Right kidney (tissue), 1 donor: ENCODE results near the gene KBTBD7.
"Not testable (repeated sequence)": the region's sequence is repeated elsewhere in the genome, so short reads cannot be mapped to it uniquely, and the experiment has no call there.

ENCODE experiments used
- DNase-seq: peaks from one replicate; pipeline ENCODE4 v3.0.0-alpha.2; 2016

KBTBD7 gene

GRCh38 chr13:41199079-41199478 lies 4.7 kb upstream of the KBTBD7 start:
- no peak for DNase-seq

DNA sequence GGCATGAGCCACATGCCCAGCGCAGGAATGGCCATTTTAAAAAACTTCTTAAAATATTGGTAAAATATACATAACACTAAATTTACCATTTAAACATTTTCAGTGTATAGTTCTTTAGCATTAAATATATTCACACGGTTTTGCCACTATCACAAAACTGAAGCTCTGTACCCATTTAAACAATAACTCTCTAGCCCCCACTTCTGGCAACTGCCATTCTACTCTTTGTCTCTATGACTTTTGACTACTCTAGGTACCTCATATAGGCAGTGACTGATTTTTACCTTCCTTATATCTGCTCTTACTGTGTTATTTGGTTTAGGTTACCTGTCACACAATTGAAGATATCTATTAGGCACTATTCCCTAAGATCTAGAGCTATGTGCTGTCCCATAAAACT lies 2.3 kb upstream of the KBTBD7 start:
- DNase-seq: no peak

DNA sequence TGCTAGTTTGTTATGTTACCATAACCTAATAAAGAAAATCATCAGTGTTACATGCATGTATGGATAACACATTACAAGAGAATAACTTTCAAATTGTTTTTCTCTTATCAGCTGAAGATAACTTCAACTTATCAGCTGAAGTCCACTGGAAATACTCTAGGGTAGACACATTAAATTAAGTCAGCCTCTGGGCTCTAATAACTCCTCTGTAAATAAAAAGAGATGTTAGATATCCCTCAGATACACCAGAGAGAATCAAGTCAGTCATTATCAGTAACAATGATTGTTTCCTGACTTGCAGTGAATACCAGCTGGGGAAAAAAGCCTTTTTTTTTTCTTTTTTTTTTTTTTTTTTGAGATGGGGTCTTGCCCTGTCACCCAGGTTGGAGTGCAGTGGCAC lies 1.6 kb upstream of the KBTBD7 start:
- no peak for DNase-seq

- DNase-seq: no peak
These were observed 900 bp downstream of the KBTBD7 start for GRCh38 chr13:41193469-41193868.

DNA sequence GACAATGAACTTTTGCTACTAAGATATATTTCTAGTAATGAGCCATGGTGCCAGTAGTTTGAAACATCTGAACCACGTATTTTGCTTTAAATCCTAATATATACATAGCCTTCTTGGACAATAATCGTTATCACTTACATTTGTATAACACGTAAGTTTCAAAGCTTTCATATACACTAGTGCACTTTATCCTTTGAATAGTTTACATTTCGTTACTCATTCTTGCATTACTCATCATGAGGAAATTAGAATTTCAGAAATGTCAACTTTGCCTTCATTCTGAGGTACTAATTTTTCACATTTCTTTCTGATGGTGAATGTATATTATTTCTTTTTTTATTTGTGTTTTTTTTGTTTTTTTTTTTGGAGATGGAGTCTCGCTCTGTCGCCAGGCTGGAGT lies 5.8 kb downstream of the KBTBD7 start:
- DNase-seq: no peak

DNA sequence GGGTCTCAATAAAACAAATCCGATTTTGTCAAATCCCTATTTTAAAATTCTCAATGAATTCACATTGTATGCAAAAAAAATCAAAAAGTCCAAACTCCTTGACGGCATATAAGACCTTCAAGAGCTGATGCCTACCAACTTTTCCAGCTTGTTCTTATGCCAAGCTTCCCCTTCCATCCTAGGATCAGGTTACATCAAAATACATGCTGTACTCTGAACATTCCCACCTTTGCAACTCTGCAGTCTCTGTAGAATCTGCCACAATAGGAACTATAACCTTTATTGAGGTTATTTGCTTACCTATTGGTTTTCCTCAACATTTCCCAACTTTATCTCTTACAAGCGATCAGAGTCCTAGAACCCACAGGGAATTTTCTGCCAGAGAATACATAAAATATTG lies 7.9 kb downstream of the KBTBD7 start:
- no peak for DNase-seq

- DNase-seq: no peak
These were observed 12.1 kb downstream of the KBTBD7 start for GRCh38 chr13:41182231-41182630.

DNA sequence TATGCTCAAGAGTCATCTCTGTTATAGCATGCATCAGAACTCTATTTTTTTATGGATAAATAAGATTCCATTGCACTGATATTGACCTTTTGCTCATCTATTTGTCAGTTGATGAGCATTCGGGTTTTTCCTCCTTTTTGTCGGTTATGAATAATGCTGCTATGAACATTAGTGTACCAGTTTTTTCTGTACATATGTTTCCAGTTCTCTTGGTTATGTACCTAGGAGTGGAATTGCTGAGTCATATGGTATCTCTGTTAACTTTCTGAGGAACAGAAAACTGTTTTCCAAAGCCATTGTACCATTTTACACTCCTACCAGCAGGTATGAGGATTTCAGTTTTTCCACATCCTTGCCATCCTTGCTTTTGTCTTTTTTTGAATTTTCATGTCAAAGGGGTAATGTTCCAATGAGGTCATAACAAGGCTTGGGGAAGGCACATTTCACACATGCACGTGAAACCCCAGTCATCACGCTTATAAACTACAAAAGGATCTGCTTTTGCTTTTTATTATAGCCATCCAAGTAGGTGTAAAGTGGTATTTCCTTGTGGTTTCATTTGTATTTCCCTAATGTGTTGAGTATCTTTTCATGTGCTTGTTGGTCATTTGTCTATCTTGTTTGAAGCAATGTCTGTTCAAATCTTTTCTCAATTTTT lies 14.6 kb downstream of the KBTBD7 start:
- no peak for DNase-seq

DNA sequence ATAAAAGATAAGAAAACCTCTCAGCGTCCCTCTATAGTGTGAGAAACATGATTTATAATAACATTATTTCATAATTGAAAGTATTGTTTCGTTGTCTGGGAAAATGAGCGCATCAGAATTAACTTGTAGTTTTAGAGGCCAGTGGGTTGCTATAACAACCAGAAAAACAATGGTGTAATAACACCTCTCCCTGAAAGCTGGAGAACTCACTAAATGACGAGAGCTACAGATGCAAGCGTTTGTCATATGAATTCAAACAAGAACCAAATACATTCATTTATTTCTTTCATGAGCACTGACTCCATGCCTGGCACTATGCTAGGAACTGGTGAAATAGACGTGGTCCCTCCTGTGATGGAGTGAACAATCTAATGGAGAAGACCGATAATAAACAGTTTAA lies 16.3 kb downstream of the KBTBD7 start:
- no peak for DNase-seq

DNA sequence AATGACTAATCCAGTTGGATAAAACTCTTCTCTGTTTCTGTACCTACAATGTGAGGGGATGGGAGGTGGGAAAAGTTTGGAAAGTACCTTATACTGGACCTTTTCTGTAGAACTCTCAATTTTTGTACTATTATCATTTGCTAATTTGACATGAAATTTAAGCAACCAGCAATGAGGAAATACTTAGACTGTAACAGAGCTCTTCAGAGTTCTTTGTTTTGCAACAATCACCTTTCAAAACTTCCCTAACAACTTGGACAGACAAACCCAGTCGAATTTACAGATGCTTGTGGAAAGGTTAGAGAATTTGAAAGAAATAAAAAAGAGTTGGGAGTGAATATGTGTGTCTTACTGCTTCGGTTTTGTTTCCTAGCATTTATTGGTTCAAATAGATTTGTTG lies 16.8 kb downstream of the KBTBD7 start:
- DNase-seq: no peak

DNA sequence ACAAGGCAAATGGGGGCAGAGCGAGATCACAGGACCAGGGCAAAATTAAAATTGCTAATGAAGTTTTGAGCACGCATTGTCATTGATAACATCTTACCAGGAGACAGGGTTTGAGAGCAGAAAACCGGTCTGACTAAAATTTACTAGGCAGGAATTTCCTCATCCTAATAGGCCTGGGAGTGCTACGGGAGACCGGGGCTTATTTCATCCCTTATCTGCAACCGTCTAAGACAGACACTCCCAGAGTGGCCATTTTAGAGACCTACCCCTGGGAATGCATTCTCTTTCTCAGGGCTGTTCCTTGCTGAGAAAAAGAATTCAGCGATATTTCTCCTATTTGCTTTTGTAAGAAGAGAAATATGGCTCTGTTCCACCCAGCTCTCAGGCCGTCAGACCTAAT lies 18.8 kb downstream of the KBTBD7 start:
- not testable (repeated sequence) for DNase-seq

- no peak for DNase-seq
These were observed 32.2 kb downstream of the KBTBD7 start for GRCh38 chr13:41162151-41162550.

DNA sequence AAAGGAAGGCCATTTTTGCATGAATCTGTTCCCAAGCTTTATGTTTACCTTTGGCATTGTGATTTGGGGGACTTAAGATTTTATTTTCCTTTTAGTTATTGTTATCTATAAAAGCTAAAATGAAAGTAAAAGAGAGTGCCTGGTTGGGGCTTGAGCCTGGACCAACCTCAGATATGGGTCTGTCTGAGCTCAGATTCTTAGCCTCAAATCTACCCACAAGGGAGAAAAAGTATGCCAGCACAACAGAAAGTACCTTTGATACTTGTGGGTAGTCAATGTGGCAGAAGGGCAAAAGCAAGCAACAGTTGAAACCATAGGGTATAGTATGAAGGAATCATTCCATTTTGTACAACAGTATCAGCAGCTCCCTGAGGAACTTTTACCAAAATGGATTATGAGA lies 35.2 kb downstream of the KBTBD7 start:
- DNase-seq: no peak

DNA sequence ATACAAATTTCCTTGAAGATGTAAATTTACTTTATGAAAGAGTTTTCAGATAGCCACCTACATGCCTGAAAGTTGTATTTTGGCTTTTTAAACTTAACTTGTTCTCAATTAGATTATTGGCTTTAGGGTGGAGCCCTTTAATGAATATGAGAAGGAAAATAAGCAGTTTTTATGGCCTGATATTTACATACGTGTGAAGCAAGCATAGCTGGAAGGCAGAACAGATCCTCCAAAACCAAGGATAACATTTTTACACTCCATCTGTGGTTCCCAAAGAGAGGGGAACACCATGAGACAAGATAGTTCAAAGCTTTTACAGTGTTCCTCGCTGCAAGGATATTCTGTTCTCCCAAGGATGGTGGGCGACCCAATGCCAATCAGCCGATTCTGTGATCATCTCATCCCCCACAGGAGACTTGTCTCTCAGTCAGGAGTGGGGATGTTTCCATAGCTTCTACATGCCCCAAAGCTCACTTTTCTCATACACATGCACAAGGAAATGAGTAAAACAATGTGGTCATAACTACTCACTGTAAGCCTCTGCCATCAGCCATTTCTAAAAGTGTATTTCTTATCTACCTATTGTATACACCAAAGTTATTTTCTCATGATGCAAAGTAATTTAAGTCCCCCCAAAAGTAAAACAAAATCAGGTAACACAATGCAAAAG lies 37.2 kb downstream of the KBTBD7 start:
- no peak for DNase-seq

DNA sequence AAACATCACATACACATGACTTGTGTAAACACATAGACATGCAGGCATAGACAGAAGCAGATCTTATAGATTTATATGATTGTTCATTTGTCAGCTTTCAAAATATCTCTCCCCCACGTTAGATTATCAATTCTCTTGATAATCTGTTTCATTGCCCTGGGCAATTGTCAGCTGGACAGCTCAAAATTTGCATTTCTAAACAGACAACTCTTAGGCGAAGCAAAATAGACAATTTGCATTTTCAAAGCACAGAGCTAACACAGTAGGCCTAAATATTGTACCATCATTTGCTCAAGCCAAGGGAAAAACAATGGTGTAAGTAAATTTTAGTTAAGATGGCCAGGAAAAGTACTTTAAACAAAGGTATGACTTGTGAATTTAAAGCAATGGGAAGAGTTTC lies 37.7 kb downstream of the KBTBD7 start:
- DNase-seq: no peak

GRCh38 chr13:41154042-41154441 lies 40.3 kb downstream of the KBTBD7 start:
- DNase-seq: no peak

DNA sequence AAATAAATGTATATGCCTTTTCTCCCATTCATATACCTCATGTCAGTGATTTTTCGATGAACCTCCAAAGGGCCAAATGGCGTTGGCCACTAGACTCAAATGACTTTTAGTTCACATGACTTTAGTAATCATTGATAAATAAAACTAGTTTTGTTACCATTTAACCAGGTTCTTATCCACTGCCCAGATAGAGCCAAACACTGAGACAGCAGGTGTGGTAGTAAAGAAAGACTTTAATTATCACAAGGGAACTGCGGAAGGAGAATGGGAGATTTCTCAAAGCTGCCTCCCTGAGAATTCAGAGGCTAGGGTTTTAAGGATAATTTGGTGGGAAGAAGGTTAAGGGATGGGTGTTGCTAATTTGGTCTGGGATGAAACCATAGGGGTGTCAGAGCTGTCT lies 42.4 kb downstream of the KBTBD7 start:
- no peak for DNase-seq

- DNase-seq: no peak
These were observed 44.3 kb downstream of the KBTBD7 start for GRCh38 chr13:41150058-41150457.

DNA sequence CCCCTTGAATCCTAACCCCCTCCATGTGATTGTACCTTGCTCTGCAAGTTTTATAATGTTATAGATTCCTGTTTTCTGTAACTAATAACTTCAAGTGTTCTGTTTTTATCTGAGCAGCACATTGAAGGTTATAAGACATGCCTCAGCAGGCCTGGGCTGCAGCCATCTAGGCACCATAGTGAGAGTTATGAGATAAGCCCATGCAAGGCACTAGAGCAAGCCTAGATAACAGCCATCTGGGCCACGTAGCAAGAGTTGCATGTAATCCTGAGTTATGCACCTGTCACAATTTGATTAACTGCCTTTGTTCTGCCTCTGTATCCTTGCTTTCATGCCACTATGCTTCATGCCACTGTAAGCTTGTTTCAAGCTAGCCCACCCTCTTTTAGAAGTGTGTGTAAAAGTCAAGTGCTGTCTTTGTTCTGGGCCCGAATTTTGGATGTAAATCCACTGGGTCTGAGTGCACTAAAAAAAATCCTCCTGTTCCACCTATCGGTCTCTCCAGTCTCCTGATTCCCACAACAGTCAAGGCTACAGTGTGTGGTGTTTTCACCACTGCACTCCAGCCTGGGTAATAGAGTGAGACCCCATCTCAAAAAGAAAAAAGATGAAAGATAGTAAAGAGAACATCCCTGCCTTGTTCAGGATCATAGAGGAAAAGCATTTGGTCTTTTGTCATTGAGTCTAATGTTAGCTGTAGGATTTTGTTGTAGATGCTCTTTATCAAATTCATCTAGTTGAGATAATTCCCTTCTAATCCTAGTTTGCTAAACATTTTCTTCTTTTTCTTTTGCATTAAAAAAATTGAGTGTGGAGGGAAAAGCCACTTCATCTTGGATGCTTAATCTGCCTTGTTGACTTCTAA lies 45.7 kb downstream of the KBTBD7 start:
- DNase-seq: no peak

- DNase-seq: no peak
These were observed 49.0 kb downstream of the KBTBD7 start for GRCh38 chr13:41145136-41145908.

DNA sequence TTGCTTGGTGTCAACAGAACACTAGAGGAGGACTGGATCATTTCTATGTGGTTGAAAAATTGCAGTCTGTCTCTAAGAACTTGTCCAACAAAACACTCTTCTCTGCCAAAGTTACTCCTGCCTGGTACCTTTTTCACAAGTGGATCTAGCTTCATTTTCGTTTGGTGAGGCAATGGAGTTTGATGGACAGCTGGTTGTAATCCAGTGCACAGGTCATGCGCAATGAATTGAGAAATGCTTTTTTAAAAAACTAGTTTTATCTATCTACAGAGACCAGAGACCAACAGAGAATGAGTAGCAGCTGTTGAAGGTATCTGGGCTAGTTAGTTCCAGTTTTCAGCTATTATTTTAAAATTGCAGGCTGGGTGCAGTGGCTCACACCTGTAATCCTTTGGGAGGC lies 49.8 kb downstream of the KBTBD7 start:
- DNase-seq: no peak
